GM23338 (cell line): ENCODE measurements around the gene SLAMF8. TPM values are rescaled to one million over a fixed set of nuclear protein-coding genes. Genes with fewer than 3 reads are reported as not detected.

Experiments used
- ATAC-seq: fragments of 200-7000 bp; cut with Tn5 transposase; 3 replicates; pipeline ENCODE4 v1.9.1; 2020
- DNase-seq: peaks from one replicate; pipeline ENCODE4 v3.0.0-alpha.2; 2015; ENCODE audit warnings: low spot score
- H2AFZ ChIP-seq: fragments of 200-600 bp; sonication (generic); 2 replicates; pipeline ENCODE4 v1.8.0; 2016; ENCODE audit warnings: antibody characterized with exemption, mild to moderate bottlenecking, moderate library complexity
- H3F3A ChIP-seq: fragments of 200-600 bp; sonication (generic); replicated peaks from 2 replicates; pipeline ENCODE4 v1.8.0; 2017; ENCODE audit warnings: antibody characterized with exemption, mixed run types, low read depth
- H3K27ac ChIP-seq: fragments of 200-600 bp; sonication (generic); 2 replicates; pipeline ENCODE4 v1.6.1; 2016; ENCODE audit warnings: low read depth
- H3K27me3 ChIP-seq: fragments of 200-600 bp; sonication (generic); 2 replicates; pipeline ENCODE4 v1.8.0; 2016; ENCODE audit warnings: mild to moderate bottlenecking, mixed run types, moderate library complexity; ENCODE audit not compliant: insufficient read depth
- H3K36me3 ChIP-seq: fragments of 200-600 bp; sonication (generic); 2 replicates; pipeline ENCODE4 v1.8.0; 2016; ENCODE audit warnings: mild to moderate bottlenecking; ENCODE audit not compliant: insufficient read depth
- H3K4me1 ChIP-seq: fragments of 200-600 bp; sonication (generic); 2 replicates; pipeline ENCODE4 v1.8.0; 2016; ENCODE audit warnings: mild to moderate bottlenecking, moderate library complexity; ENCODE audit not compliant: insufficient read depth
- H3K4me2 ChIP-seq: fragments of 200-600 bp; sonication (generic); 2 replicates; pipeline ENCODE4 v1.7.1; 2017; ENCODE audit warnings: mixed run types
- H3K4me3 ChIP-seq: fragments of 200-600 bp; sonication (generic); 2 replicates; pipeline ENCODE4 v1.6.1; 2016; ENCODE audit warnings: mixed run types
- H3K79me2 ChIP-seq: fragments of 200-600 bp; sonication (generic); replicated peaks from 2 replicates; pipeline ENCODE4 v1.8.0; 2017; ENCODE audit warnings: mild to moderate bottlenecking; ENCODE audit not compliant: insufficient read depth
- H3K9me2 ChIP-seq: fragments of 200-600 bp; sonication (generic); 2 replicates; pipeline ENCODE4 v1.8.0; 2017; ENCODE audit not compliant: insufficient read depth
- H4K20me1 ChIP-seq: fragments of 200-600 bp; sonication (generic); replicated peaks from 2 replicates; pipeline ENCODE4 v1.8.0; 2017; ENCODE audit warnings: mild to moderate bottlenecking; ENCODE audit not compliant: insufficient read depth
- H3K27ac Mint-ChIP-seq: 2 replicates; pipeline ENCODE4 v1.8.0; 2020; ENCODE audit warnings: inconsistent platforms, mild to moderate bottlenecking, moderate library complexity, mixed read lengths
- H3K27me3 Mint-ChIP-seq: 3 replicates; pipeline ENCODE4 v1.8.0; 2022; ENCODE audit warnings: low read depth, mild to moderate bottlenecking, moderate library complexity, mixed read lengths, inconsistent platforms; ENCODE audit not compliant: insufficient read depth, poor library complexity
- H3K36me3 Mint-ChIP-seq: 3 replicates; pipeline ENCODE4 v1.8.0; 2021; ENCODE audit warnings: low read depth, mild to moderate bottlenecking, inconsistent platforms, moderate library complexity, mixed read lengths
- H3K4me1 Mint-ChIP-seq: 3 replicates; pipeline ENCODE4 v1.8.0; 2020; ENCODE audit warnings: mild to moderate bottlenecking, inconsistent platforms, mixed read lengths
- H3K4me3 Mint-ChIP-seq: 3 replicates; pipeline ENCODE4 v1.8.0; 2021; ENCODE audit warnings: moderate library complexity, mild to moderate bottlenecking, inconsistent platforms, mixed read lengths
- H3K9me3 Mint-ChIP-seq: 3 replicates; pipeline ENCODE4 v1.8.0; 2020; ENCODE audit warnings: moderate library complexity, mild to moderate bottlenecking, inconsistent platforms, mixed read lengths
- CREB1 ChIP-seq: fragments of 250-450 bp; sonication (Bioruptor Pico); IDR thresholded peaks from 2 replicates; pipeline ENCODE4 v1.5.0; 2020; ENCODE audit warnings: low read depth, mild to moderate bottlenecking, moderate library complexity
- CTCF ChIP-seq, 2 experiments: fragments of 200-600 bp in 1 of 2; sonication (generic) in 1 of 2; conservative IDR thresholded peaks; 2 replicates each; pipeline versions ENCODE4 v1.5.1 to v1.6.1; 2016 to 2017; ENCODE audit warnings: antibody characterized with exemption in 2 of 2, low read depth in 2 of 2, mild to moderate bottlenecking in 2 of 2, moderate library complexity in 1 of 2
- ETS1 ChIP-seq: IDR thresholded peaks from 2 replicates; pipeline ENCODE4 v1.6.1; 2016; ENCODE audit warnings: antibody characterized with exemption
- EZH2 ChIP-seq: fragments of 200-600 bp; sonication (generic); IDR thresholded peaks from one replicate; pipeline ENCODE4 v1.8.0; 2017; ENCODE audit warnings: antibody characterized with exemption, mild to moderate bottlenecking, low read depth; ENCODE audit not compliant: unreplicated experiment
- EZH2phosphoT487 ChIP-seq: fragments of 200-600 bp; sonication (generic); IDR thresholded peaks from one replicate; pipeline ENCODE4 v1.8.1; 2018; ENCODE audit warnings: antibody characterized with exemption; ENCODE audit not compliant: unreplicated experiment
- JUNB ChIP-seq: IDR thresholded peaks from one replicate; pipeline ENCODE4 v1.6.1; 2016; ENCODE audit warnings: antibody characterized with exemption; ENCODE audit not compliant: unreplicated experiment
- NANOG ChIP-seq: IDR thresholded peaks from 2 replicates; pipeline ENCODE4 v1.6.1; 2016; ENCODE audit warnings: antibody characterized with exemption, borderline replicate concordance
- POLR2AphosphoS5 ChIP-seq: IDR thresholded peaks from 2 replicates; pipeline ENCODE4 v1.6.1; 2016; ENCODE audit warnings: antibody characterized with exemption, low read depth
- REST ChIP-seq: IDR thresholded peaks from one replicate; pipeline ENCODE4 v1.6.1; 2018; ENCODE audit warnings: antibody characterized with exemption; ENCODE audit not compliant: unreplicated experiment
- STAT1 ChIP-seq: IDR thresholded peaks from one replicate; pipeline ENCODE4 v1.6.1; 2016; ENCODE audit warnings: antibody characterized with exemption; ENCODE audit not compliant: unreplicated experiment
- ZNF114 ChIP-seq: fragments of 250-450 bp; sonication (Bioruptor Pico); IDR thresholded peaks from 2 replicates; pipeline ENCODE4 v1.5.0; 2020; ENCODE audit warnings: mild to moderate bottlenecking, moderate library complexity
- ZNF331 ChIP-seq: fragments of 250-450 bp; sonication (Bioruptor Pico); IDR thresholded peaks from 2 replicates; pipeline ENCODE4 v1.5.0; 2020; ENCODE audit warnings: low read depth, mild to moderate bottlenecking, moderate library complexity
- polyA plus RNA-seq: library from polyadenylated mRNA; unstranded; fragments of >200 nt; fragmentation: Nextera tagmentation; extraction: Ambion mirVana; gene quantifications from 2 replicates; pipeline ENCODE4 v1.2.1, GENCODE V29; 2016
- total RNA-seq: library from RNA; depleted of rRNA; stranded (reverse); fragments of >200 nt; shearing (Covaris generic); gene quantifications from 2 replicates; pipeline ENCODE4 v1.2.3, GENCODE V29; 2014
- TF ChIP-seq, protein P1 (sequence below): fragments of 250-450 bp; sonication (Bioruptor Pico); IDR thresholded peaks from 2 replicates; pipeline ENCODE4 v1.5.0; 2020; ENCODE audit warnings: mild to moderate bottlenecking, moderate library complexity

The SLAMF8 gene
- total and polyA plus RNA-seq, 2 experiments from 2014 or later, result not detected

- Mint-ChIP-seq H3K9me3 (no peaks in the 10 kb centered on the region; the same call in 2 of the 3 replicates), H3K27me3 (peaks cover 2% of the 10 kb centered on the region), H3K27ac (no peak overlapping the region), H3K36me3 (no peaks in the 10 kb centered on the region), H3K4me1 (peaks cover 8% of the 10 kb centered on the region), H3K4me3 (no peak overlapping the region)
- Histone ChIP-seq H3K4me1 (no peaks in the 10 kb centered on the region; the same call in 1 of the 2 replicates), H3K4me2 (no peak overlapping the region), H3K79me2 (no peaks in the 10 kb centered on the region), H3K4me3 (no peak overlapping the region), H3K9me2 (no peaks in the 10 kb centered on the region), H3F3A (no peaks in the 10 kb centered on the region), H3K27ac (no peak overlapping the region), H3K36me3 (no peaks in the 10 kb centered on the region), H2AFZ (no peak overlapping the region), H4K20me1 (no peaks in the 10 kb centered on the region), H3K27me3 (no peaks in the 10 kb centered on the region)
- DNase-seq (no peak), ATAC-seq (no peak)
- TF ChIP-seq ZNF114 (no peak), ZNF331 (no peak), POLR2AphosphoS5 (no peak), CREB1 (CRISPR knock-in tag) (no peak), NANOG (no peak), EZH2 (no peak), STAT1 (no peak), REST (no peak), ETS1 (no peak), EZH2phosphoT487 (no peak), JUNB (no peak), CTCF (conservative IDR thresholded peaks at IDR 0.05; ENCODE audit: low read depth in 2 of 2) (no peak)
- TF ChIP-seq, protein P1, sequence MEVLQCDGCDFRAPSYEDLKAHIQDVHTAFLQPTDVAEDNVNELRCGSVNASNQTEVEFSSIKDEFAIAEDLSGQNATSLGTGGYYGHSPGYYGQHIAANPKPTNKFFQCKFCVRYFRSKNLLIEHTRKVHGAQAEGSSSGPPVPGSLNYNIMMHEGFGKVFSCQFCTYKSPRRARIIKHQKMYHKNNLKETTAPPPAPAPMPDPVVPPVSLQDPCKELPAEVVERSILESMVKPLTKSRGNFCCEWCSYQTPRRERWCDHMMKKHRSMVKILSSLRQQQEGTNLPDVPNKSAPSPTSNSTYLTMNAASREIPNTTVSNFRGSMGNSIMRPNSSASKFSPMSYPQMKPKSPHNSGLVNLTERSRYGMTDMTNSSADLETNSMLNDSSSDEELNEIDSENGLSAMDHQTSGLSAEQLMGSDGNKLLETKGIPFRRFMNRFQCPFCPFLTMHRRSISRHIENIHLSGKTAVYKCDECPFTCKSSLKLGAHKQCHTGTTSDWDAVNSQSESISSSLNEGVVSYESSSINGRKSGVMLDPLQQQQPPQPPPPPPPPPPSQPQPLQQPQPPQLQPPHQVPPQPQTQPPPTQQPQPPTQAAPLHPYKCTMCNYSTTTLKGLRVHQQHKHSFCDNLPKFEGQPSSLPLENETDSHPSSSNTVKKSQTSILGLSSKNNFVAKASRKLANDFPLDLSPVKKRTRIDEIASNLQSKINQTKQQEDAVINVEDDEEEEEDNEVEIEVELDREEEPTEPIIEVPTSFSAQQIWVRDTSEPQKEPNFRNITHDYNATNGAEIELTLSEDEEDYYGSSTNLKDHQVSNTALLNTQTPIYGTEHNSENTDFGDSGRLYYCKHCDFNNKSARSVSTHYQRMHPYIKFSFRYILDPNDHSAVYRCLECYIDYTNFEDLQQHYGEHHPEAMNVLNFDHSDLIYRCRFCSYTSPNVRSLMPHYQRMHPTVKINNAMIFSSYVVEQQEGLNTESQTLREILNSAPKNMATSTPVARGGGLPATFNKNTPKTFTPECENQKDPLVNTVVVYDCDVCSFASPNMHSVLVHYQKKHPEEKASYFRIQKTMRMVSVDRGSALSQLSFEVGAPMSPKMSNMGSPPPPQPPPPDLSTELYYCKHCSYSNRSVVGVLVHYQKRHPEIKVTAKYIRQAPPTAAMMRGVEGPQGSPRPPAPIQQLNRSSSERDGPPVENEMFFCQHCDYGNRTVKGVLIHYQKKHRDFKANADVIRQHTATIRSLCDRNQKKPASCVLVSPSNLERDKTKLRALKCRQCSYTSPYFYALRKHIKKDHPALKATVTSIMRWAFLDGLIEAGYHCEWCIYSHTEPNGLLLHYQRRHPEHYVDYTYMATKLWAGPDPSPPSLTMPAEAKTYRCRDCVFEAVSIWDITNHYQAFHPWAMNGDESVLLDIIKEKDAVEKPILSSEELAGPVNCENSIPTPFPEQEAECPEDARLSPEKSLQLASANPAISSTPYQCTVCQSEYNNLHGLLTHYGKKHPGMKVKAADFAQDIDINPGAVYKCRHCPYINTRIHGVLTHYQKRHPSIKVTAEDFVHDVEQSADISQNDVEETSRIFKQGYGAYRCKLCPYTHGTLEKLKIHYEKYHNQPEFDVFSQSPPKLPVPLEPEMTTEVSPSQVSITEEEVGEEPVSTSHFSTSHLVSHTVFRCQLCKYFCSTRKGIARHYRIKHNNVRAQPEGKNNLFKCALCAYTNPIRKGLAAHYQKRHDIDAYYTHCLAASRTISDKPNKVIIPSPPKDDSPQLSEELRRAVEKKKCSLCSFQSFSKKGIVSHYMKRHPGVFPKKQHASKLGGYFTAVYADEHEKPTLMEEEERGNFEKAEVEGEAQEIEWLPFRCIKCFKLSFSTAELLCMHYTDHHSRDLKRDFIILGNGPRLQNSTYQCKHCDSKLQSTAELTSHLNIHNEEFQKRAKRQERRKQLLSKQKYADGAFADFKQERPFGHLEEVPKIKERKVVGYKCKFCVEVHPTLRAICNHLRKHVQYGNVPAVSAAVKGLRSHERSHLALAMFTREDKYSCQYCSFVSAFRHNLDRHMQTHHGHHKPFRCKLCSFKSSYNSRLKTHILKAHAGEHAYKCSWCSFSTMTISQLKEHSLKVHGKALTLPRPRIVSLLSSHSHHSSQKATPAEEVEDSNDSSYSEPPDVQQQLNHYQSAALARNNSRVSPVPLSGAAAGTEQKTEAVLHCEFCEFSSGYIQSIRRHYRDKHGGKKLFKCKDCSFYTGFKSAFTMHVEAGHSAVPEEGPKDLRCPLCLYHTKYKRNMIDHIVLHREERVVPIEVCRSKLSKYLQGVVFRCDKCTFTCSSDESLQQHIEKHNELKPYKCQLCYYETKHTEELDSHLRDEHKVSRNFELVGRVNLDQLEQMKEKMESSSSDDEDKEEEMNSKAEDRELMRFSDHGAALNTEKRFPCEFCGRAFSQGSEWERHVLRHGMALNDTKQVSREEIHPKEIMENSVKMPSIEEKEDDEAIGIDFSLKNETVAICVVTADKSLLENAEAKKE (CRISPR knock-in tag), result no peak
These were observed 8.7 kb downstream of the SLAMF8 start for GRCh38 chr1:159835356-159835755.
